Keratinocyte (primary cell): ENCODE results near the gene CEP170B. TPM values are rescaled to one million over a fixed set of nuclear protein-coding genes. Genes with fewer than 3 reads are reported as not detected.

Source experiments
- DNase-seq: peaks from one replicate; pipeline ENCODE4 v3.0.0-alpha.2; 2011; ENCODE audit warnings: low read depth, missing footprints, low spot score
- FAIRE-seq: peaks from 2 replicates; lab custom pipeline; 2011; peaks lifted over from hg19 to GRCh38; lab: Jason Lieb, UNC
- H2AFZ ChIP-seq: 2 replicates; pipeline ENCODE4 v1.6.0; 2012; ENCODE audit warnings: low read length, control low read depth, inconsistent platforms; ENCODE audit not compliant: control insufficient read depth
- H3K27ac ChIP-seq: 2 replicates; pipeline ENCODE4 v1.5.1; 2011; ENCODE audit warnings: low read length; ENCODE audit not compliant: control insufficient read depth, insufficient read depth
- H3K27me3 ChIP-seq: 3 replicates; pipeline ENCODE4 v1.6.0; 2011; ENCODE audit warnings: low read length; ENCODE audit not compliant: control insufficient read depth, insufficient read depth; ENCODE audit errors: extremely low read depth
- H3K36me3 ChIP-seq, 2 experiments: 2 replicates in 1 of 2; 3 replicates in 1 of 2; pipeline ENCODE4 v1.5.1; 2011; ENCODE audit warnings: low read length in 2 of 2, mild to moderate bottlenecking in 1 of 2; ENCODE audit not compliant: control insufficient read depth in 2 of 2, insufficient read depth in 2 of 2; ENCODE audit errors: extremely low read depth in 1 of 2
- H3K4me1 ChIP-seq: 3 replicates; pipeline ENCODE4 v1.5.1; 2011; ENCODE audit warnings: low read length; ENCODE audit not compliant: control insufficient read depth, insufficient read depth; ENCODE audit errors: extremely low read depth
- H3K4me2 ChIP-seq: 3 replicates; pipeline ENCODE4 v1.6.0; 2011; ENCODE audit warnings: low read depth, low read length; ENCODE audit not compliant: control insufficient read depth, insufficient read depth; ENCODE audit errors: extremely low read depth
- H3K4me3 ChIP-seq, 3 experiments: fragments of 200-600 bp in 1 of 3; sonication (generic) in 1 of 3; 2 replicates in 2 of 3; 3 replicates in 1 of 3; pipeline ENCODE4 v1.5.1; 2011 to 2016; ENCODE audit warnings: low read length in 3 of 3, mild to moderate bottlenecking in 3 of 3, control low read depth in 2 of 3, inconsistent platforms in 1 of 3, low read depth in 1 of 3, mixed read lengths in 1 of 3, mixed run types in 1 of 3, moderate library complexity in 1 of 3; ENCODE audit not compliant: control insufficient read depth in 2 of 3, insufficient read depth in 2 of 3; ENCODE audit errors: extremely low read depth in 1 of 3
- H3K79me2 ChIP-seq: 2 replicates; pipeline ENCODE4 v1.6.0; 2012; ENCODE audit warnings: low read length; ENCODE audit not compliant: control insufficient read depth, insufficient read depth
- H3K9ac ChIP-seq: 3 replicates; pipeline ENCODE4 v1.6.0; 2011; ENCODE audit warnings: low read length; ENCODE audit not compliant: control insufficient read depth, insufficient read depth; ENCODE audit errors: extremely low read depth
- H3K9me1 ChIP-seq: 3 replicates; pipeline ENCODE4 v1.6.0; 2011; ENCODE audit warnings: low read length; ENCODE audit not compliant: control insufficient read depth, insufficient read depth; ENCODE audit errors: extremely low read depth
- H3K9me3 ChIP-seq: 2 replicates; pipeline ENCODE4 v1.5.1; 2012; ENCODE audit warnings: low read depth, low read length; ENCODE audit not compliant: control insufficient read depth
- H4K20me1 ChIP-seq: 3 replicates; pipeline ENCODE4 v1.6.0; 2011; ENCODE audit warnings: low read length; ENCODE audit not compliant: control insufficient read depth, insufficient read depth; ENCODE audit errors: extremely low read depth
- CTCF ChIP-seq, 3 experiments: IDR thresholded peaks in 1 of 3; conservative IDR thresholded peaks in 1 of 3; optimal IDR thresholded peaks in 1 of 3; 2 replicates in 2 of 3; 3 replicates in 1 of 3; pipeline versions ENCODE3 to v1.5.1; 2011; ENCODE audit warnings: low read length in 3 of 3, mild to moderate bottlenecking in 3 of 3, moderate library complexity in 2 of 3, control low read depth in 1 of 3, inconsistent platforms in 1 of 3; ENCODE audit not compliant: insufficient read depth in 2 of 3; ENCODE audit errors: extremely low read depth in 1 of 3
- EZH2 ChIP-seq: IDR thresholded peaks from one replicate; pipeline ENCODE4 v1.6.1; 2012; ENCODE audit warnings: inconsistent platforms, mild to moderate bottlenecking, low read length, moderate library complexity
- dilution Hi-C: fragments of 300-500 bp; cut with MboI; formaldehyde crosslinking; loops from one replicate; pipeline ENCODE4 v1.7.0; 2020; ENCODE audit warnings: low sequenced_read_pairs; ENCODE audit not compliant: extremely low pct_ligation_motif_present
- polyA plus RNA-seq, 5 experiments: library from polyadenylated mRNA; depleted of rRNA in 3 of 5; stranded (reverse) in 3 of 5; stranded (forward) in 1 of 5; unstranded in 1 of 5; fragments of >200 nt; gene quantifications; 1 replicate in 1 of 5; 2 replicates in 3 of 5; 3 replicates in 1 of 5; pipeline versions ENCODE4 v1.2.1 to v1.2.3, GENCODE V29; 2011 to 2012; ENCODE audit warnings: missing spikeins in 2 of 5, low read depth in 1 of 5, low replicate concordance in 1 of 5

CEP170B gene
- polyA plus RNA-seq, 1 donor (not counting 4 experiments of a cell fraction or from before 2014, with no cell fraction given) = 8.7 TPM

- DNase-seq = no peak
- H2AFZ ChIP-seq = no peak overlapping the region
- H4K20me1 ChIP-seq = peaks cover 65% of the 10 kb centered on the region
- peaks cover 15 to 22% of the 10 kb centered on the region in 2 experiments for H3K36me3 ChIP-seq
- H3K4me3 ChIP-seq = no peak overlapping the region
- peaks cover 7% of the 10 kb centered on the region for H3K9me1 ChIP-seq
- TF ChIP-seq EZH2 (no peak), CTCF (optimal IDR thresholded peaks at IDR 0.05 in 1 of 3, IDR thresholded peaks at IDR 0.05 in 1 of 3, conservative IDR thresholded peaks at IDR 0.05 in 1 of 3; ENCODE audit: extremely low read depth in 1 of 3, insufficient read depth in 2 of 3, low read length in 3 of 3) (no peak)
- peaks cover 99% of the 10 kb centered on the region for H3K79me2 ChIP-seq
- H3K27ac ChIP-seq = no peak overlapping the region
- dilution Hi-C loops = no loop called here
- H3K4me1 ChIP-seq = peaks cover 39% of the 10 kb centered on the region
- H3K9ac ChIP-seq = no peak overlapping the region
- no peak for FAIRE-seq
- H3K9me3 ChIP-seq = no peaks in the 10 kb centered on the region
- H3K27me3 ChIP-seq = no peaks in the 10 kb centered on the region
- no peak overlapping the region for H3K4me2 ChIP-seq
Observed at GRCh38 chr14:104871145-104871655, 6.1 kb downstream of the CEP170B start.

- Histone ChIP-seq H3K4me2 (peak overlapping the region; percentile 62), H3K79me2 (peaks cover 96% of the 10 kb centered on the region), H3K4me1 (peaks cover 33% of the 10 kb centered on the region), H3K9me1 (peaks cover 10% of the 10 kb centered on the region), H3K4me3 (no peak overlapping the region), H3K36me3 (peaks cover 15 to 22% of the 10 kb centered on the region in 2 experiments), H4K20me1 (peaks cover 69% of the 10 kb centered on the region), H3K27me3 (no peaks in the 10 kb centered on the region), H3K9me3 (no peaks in the 10 kb centered on the region), H2AFZ (no peak overlapping the region), H3K27ac (no peak overlapping the region), H3K9ac (peak overlapping the region; percentile 54)
- no peak for TF ChIP-seq CTCF (optimal IDR thresholded peaks at IDR 0.05 in 1 of 3, IDR thresholded peaks at IDR 0.05 in 1 of 3, conservative IDR thresholded peaks at IDR 0.05 in 1 of 3; ENCODE audit: extremely low read depth in 1 of 3, insufficient read depth in 2 of 3, low read length in 3 of 3)
- TF ChIP-seq EZH2 = no peak
- no peak for DNase-seq
- dilution Hi-C loops = no loop called here
- no peak for FAIRE-seq
Observed at GRCh38 chr14:104871656-104872468, 6.8 kb downstream of the CEP170B start.
